ENCODE results near the gene KLHL5. TPM values are rescaled to one million over a fixed set of nuclear protein-coding genes. Genes with fewer than 3 reads are reported as not detected.
"Not testable (repeated sequence)": the region's sequence is repeated elsewhere in the genome, so short reads cannot be mapped to it uniquely, and the experiment has no call there.

KLHL5 gene
- total RNA-seq, 1 donor from 2014 or later, result 46.0 TPM

GRCh38 chr4:39134683-39135306, 72.8 kb downstream of the KLHL5 start:
- Mint-ChIP-seq H3K27me3 (ENCODE audit: unreplicated experiment) (peaks cover 1% of the 10 kb centered on the region), H3K27ac (ENCODE audit: unreplicated experiment) (no peak overlapping the region), H3K9me3 (ENCODE audit: unreplicated experiment) (no peaks in the 10 kb centered on the region), H3K36me3 (ENCODE audit: low read depth, unreplicated experiment) (peaks cover 3% of the 10 kb centered on the region), H3K4me1 (ENCODE audit: unreplicated experiment) (no peaks in the 10 kb centered on the region), H3K4me3 (ENCODE audit: unreplicated experiment) (no peak overlapping the region)
- TF ChIP-seq CTCF (IDR thresholded peaks at IDR 0.05; ENCODE audit: unreplicated experiment), result no peak
- DNase-seq (ENCODE audit: low spot score), result no peak

- H3K36me3 Mint-ChIP-seq (ENCODE audit: low read depth, unreplicated experiment); H3K27me3 Mint-ChIP-seq (ENCODE audit: unreplicated experiment); H3K4me3 Mint-ChIP-seq (ENCODE audit: unreplicated experiment); H3K27ac Mint-ChIP-seq (ENCODE audit: unreplicated experiment); H3K9me3 Mint-ChIP-seq (ENCODE audit: unreplicated experiment); H3K4me1 Mint-ChIP-seq (ENCODE audit: unreplicated experiment); DNase-seq (ENCODE audit: low spot score): not testable (repeated sequence)
Observed at GRCh38 chr4:39138227-39138626, 76.2 kb downstream of the KLHL5 start.

GRCh38 chr4:39146211-39146610, 84.2 kb downstream of the KLHL5 start:
- Mint-ChIP-seq H3K27me3 (ENCODE audit: unreplicated experiment) (no peaks in the 10 kb centered on the region), H3K36me3 (ENCODE audit: low read depth, unreplicated experiment) (no peaks in the 10 kb centered on the region), H3K9me3 (ENCODE audit: unreplicated experiment) (no peaks in the 10 kb centered on the region), H3K4me1 (ENCODE audit: unreplicated experiment) (no peaks in the 10 kb centered on the region), H3K4me3 (ENCODE audit: unreplicated experiment) (no peak overlapping the region), H3K27ac (ENCODE audit: unreplicated experiment) (no peak overlapping the region)
- no peak for TF ChIP-seq CTCF (IDR thresholded peaks at IDR 0.05; ENCODE audit: unreplicated experiment)
- DNase-seq (ENCODE audit: low spot score), result no peak

- Mint-ChIP-seq H3K4me1 (ENCODE audit: unreplicated experiment) (no peaks in the 10 kb centered on the region), H3K9me3 (ENCODE audit: unreplicated experiment) (no peaks in the 10 kb centered on the region), H3K27me3 (ENCODE audit: unreplicated experiment) (no peaks in the 10 kb centered on the region), H3K27ac (ENCODE audit: unreplicated experiment) (no peak overlapping the region), H3K4me3 (ENCODE audit: unreplicated experiment) (no peak overlapping the region), H3K36me3 (ENCODE audit: low read depth, unreplicated experiment) (no peaks in the 10 kb centered on the region)
- no peak for TF ChIP-seq CTCF (IDR thresholded peaks at IDR 0.05; ENCODE audit: unreplicated experiment)
- no peak for DNase-seq (ENCODE audit: low spot score)
Observed at GRCh38 chr4:39154009-39154408, 92.0 kb downstream of the KLHL5 start.

- Mint-ChIP-seq H3K4me1 (ENCODE audit: unreplicated experiment) (no peaks in the 10 kb centered on the region), H3K27ac (ENCODE audit: unreplicated experiment) (no peak overlapping the region), H3K36me3 (ENCODE audit: low read depth, unreplicated experiment) (no peaks in the 10 kb centered on the region), H3K4me3 (ENCODE audit: unreplicated experiment) (no peak overlapping the region), H3K9me3 (ENCODE audit: unreplicated experiment) (no peaks in the 10 kb centered on the region), H3K27me3 (ENCODE audit: unreplicated experiment) (no peaks in the 10 kb centered on the region)
- no peak for TF ChIP-seq CTCF (IDR thresholded peaks at IDR 0.05; ENCODE audit: unreplicated experiment)
- DNase-seq (ENCODE audit: low spot score), result no peak
Observed at GRCh38 chr4:39157520-39157919, 95.5 kb downstream of the KLHL5 start.

Data from endothelial cell (in vitro differentiated cells).